HG03378 (cell line): ENCODE data around the gene TBC1D5.
"Not testable (repeated sequence)": the region's sequence is repeated elsewhere in the genome, so short reads cannot be mapped to it uniquely, and the experiment has no call there.

Experiments
- ATAC-seq: cut with Tn5 transposase; IDR thresholded peaks from one replicate; pipeline ENCODE4 v1.9.1; 2021; ENCODE audit warnings: mild to moderate bottlenecking, moderate library complexity; ENCODE audit not compliant: unreplicated experiment

The TBC1D5 gene, protein sequence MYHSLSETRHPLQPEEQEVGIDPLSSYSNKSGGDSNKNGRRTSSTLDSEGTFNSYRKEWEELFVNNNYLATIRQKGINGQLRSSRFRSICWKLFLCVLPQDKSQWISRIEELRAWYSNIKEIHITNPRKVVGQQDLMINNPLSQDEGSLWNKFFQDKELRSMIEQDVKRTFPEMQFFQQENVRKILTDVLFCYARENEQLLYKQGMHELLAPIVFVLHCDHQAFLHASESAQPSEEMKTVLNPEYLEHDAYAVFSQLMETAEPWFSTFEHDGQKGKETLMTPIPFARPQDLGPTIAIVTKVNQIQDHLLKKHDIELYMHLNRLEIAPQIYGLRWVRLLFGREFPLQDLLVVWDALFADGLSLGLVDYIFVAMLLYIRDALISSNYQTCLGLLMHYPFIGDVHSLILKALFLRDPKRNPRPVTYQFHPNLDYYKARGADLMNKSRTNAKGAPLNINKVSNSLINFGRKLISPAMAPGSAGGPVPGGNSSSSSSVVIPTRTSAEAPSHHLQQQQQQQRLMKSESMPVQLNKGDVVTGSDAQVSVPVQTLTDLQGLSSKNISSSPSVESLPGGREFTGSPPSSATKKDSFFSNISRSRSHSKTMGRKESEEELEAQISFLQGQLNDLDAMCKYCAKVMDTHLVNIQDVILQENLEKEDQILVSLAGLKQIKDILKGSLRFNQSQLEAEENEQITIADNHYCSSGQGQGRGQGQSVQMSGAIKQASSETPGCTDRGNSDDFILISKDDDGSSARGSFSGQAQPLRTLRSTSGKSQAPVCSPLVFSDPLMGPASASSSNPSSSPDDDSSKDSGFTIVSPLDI

DNA sequence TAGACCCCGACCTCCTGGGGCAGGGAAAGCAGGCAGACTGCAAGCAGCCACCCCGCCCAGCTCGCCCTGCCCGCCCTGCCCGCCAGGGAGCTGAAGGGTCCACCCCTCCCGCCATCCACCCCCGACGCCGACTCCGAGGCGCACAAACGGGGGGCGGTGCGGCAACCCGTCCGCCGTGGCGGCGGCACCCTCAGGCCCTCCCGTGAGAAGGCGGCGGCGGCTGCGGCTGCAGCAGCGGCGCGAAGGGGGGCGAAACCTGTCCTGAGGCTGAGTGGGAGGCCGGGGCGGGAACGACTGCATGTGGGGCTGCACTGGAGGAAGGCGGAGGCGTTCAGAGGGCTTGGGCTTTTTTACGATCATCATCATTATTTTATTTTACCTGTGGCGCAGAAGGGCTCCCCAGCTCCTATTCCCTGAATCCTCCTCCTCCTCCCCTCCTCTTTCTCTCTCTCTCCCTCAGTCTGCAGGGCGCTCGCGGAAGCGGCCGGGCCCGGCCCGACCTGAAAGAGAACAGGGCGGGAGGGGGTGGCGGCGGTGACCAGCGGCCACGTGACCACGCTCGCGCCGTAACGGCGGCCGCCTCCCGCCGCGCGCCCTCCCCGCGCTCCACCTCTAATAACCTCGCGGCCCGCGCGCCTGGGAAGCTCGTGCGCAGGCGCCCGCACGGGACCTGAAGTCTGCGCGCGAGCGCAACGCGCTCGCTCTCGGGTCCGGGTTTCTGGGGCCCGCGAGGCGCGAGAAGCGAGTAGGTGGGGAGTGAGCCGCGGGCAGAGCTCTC lies at the start of gene TBC1D5:
TSS of gene TBC1D5 (minus strand) at position 530 of the 778 bp plus-strand sequence. CDS start 234,061 bp downstream, outside the sequence.
- ATAC-seq: peak; percentile 60

DNA sequence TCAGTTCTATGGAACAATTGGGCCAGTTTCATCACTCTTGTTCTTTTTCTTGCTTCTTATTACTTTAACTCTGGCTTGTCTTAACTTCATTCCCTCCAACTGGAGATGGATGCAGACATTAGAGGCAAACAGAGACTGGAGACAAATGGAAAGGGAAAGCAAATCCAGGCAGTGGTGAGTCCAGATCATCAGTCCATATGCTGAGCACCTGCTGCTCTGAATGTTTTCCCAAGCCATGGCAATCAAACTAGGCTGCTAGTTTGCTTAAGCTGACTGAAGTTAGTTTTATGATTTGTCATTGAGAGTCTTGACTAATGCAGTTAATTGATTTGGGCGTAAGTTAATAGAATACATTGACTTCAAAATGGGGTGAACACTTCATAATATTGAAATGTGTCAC lies 41.0 kb upstream of the TBC1D5 start:
- ATAC-seq: no peak

DNA sequence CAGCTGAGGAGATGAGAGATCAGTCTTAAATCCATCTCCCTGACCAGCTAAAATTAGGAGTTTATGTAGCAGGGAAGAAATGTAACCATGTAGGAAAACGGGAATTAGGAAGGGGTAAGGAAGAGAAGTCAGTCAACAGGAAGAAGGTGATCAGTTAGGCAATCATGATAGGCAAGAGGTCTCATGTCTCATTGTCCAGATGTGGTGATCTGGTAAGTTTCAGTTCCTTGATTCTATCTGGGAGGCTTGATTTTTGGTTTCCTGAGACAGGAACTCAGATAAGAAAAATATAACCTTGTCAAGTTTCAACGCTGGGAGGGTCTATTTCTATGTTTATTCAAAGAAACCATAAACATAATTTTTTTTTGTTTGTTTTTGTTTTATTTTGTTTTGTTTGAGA lies 40.3 kb upstream of the TBC1D5 start:
- ATAC-seq: no peak

DNA sequence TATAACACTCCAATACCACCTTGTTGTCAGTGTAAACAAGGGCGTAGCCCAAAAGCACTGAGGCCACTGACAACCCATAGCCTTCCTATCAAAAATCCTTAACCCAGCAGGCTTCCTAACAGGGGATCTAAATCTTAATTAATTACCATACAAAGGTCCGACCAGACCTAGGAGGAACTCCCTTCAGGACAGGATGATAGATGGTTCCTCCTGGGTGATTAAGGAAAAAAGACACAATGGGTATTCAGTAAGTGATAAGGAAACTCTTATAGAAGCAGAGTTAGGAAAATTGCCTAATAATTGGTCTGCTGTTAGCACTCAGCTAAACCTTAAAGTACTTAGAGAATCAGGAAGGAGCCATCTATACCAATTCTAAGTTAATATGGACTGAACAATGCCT lies 37.9 kb upstream of the TBC1D5 start:
- ATAC-seq: not testable (repeated sequence)

DNA sequence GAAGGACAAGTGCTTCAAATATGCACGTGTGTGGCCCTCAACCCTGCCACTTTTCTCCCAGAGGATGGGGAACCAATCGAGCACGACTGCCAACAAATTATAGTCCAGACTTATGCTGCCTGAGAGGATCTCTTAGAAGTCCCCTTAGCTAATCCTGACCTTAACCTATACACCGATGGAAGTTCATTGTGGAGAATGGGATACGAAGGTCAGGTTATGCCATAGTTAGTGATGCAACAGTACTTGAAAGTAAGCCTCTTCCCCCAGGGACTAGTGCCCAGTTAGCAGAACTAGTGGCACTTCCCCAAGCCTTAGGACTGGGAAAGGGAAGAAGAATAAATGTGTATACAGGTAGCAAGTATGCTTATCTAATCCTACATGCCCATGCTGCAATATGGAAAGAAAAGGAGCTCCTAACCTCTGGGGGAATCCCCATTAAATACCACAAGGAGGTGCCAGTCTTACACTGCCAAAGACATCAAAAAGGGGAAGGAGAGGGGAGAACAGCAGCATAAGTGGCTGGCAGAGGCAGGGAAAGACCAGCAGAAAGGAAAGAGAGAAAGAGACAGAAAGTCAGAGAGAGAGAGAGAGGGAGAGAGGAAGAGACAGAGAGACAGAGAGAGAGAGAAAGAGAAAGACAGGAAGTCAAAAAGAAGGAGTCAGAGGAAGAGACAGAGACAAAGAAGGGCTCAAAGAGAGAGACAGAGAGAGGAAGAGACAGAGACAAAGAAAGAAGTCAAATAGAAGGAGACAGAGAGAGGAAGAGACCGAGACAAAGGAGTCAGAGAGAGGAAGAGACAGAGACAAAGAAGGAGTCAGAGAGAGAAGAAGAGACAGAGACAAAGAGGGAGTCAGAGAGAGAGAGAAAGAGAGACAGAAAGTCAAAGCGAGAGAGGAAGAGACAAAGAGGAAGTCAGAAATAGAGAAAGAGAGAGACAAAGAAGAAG lies 37.1 kb upstream of the TBC1D5 start:
- ATAC-seq: not testable (repeated sequence)

DNA sequence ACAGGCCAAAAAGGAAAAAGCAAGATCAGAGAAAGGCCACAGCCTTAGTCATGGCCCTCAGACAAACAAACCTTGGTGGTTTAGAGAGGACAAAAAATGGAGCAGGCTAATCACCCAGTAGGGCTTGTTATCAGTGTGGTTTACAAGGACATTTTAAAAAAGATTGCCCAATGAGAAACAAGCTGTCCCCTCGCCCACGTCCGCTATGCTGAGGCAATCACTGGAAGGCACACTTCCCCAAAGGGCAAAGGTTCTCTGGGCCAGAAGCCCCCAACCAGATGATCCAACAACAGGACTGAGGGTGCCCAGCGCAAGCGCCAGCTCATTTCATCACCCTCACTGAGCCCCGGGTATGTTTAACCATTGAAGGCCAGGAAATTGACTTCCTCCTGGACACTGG lies 34.9 kb upstream of the TBC1D5 start:
- not testable (repeated sequence) for ATAC-seq

DNA sequence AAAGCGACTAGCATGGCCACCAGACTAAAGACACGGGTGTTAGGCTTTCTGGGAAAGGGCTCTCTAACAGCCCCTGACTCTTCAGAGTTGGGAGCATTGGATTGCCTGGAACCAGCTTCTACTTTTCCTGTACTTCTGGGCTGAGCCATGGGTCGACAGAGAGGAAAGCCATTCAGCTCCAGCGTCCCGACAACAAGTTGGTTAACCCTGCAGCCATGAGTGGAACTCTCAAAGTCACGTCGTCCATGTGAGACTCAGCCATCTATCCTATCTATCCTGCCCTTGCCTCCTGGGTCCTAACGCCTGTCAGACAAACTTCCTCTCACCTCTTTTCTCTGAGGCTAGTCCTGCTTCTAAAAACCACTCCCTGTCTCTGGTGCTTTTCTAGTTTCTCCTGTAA lies 32.6 kb upstream of the TBC1D5 start:
- no peak for ATAC-seq

DNA sequence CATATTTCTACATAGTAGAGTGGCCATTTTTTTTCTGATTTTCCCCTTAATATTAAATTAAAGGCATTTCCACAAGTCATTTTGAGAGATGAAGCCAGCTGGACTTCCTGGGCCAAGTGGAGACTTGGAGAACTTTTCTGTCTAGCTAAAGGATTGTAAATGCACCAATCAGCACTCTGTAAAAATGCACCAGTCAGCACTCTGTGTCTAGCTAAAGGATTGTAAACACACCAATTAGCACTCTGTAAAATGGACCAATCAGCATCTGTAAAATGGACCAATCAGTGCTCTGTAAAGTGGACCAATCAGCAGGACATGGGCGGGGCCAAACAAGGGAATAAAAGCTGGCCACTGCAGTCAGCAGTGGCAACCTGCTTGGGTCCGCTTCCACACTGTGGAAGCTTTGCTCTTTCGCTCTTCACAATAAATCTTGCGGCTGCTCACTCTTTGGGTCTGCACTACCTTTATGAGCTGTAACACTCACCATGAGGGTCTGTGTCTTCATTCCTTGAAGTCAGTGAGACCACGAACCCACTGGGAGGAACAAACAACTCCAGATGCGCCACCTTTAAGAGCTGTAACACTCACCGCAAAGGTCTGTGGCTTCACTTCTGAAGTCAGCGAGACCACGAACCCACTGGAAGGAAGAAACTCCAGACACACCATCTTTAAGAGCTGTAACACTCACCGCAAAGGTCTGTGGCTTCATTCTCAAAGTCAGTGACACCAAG lies 31.9 kb upstream of the TBC1D5 start:
- ATAC-seq: not testable (repeated sequence)

DNA sequence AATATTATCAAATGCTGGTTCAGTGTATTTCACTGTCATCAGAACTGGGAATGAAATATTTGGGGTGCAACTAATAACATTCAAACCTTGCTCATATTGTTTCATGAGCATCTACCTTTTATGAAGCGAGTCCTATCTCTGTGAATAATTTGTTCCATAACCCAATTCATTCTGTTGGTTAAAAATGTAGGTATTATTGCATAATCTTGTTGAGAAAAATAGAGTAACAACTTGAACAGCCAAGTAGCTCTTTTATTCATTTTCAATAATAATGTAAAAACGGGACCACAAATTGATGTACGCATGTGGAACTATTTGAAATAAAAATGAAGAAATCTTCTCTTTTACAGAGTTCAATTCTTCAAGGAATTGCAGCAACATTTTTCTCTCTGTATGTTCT lies 30.1 kb upstream of the TBC1D5 start:
- no peak for ATAC-seq

DNA sequence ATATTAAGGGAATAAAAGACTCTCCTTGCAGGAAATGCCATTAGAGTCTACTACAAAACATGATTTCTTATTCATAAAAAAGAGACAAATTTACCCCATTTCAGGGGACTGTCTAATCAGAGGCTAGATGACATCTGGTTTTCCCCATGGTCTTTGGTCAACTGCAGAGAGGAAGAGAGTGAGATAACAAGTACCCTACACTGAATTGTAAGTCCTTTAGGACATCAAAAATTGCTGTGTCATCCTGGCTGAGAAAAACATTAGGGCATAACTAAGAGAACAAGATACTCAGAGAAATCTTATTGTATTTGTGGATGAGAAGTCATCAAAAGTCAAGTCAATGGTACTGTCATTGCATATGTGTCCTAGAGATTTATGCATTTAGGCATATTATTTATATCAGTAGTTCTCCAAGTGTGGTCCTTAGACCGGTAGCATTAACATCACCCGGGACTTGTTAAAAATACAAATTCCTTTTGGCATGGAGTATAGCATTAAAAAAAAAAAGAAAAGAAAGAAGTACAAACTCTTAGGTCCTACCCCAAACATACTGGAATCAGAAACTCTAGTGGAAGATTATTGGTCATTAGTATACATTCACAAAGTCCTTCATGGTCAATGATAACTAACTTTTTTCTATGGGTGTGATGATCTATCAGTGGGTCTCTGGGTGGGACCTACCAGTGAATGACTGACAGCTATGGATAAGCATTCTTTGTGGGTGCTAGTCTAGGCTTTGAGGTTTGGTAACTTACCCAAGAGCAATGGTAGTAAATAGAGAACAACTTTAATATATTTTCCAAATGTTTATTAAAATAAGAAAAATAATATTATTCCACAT lies 29.0 kb upstream of the TBC1D5 start:
- no peak for ATAC-seq

DNA sequence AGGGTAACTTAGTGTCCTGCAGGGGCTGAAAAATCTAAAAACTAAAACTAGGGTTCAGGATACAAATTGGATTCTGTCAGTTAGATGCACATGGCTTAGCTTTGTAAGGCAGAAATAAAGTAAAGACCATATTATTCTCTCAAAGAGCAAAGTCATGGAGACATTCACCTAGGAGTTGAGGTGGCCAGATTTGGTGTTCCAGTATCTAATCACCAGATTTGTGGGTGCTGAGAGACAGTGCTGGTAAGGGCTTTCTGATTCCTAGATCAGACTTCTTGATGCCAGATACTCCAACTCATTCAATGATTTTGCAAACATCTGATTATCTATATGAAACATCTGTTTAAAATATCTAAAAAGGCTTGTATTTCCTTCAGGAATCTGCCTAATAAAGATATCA lies 28.3 kb upstream of the TBC1D5 start:
- no peak for ATAC-seq

DNA sequence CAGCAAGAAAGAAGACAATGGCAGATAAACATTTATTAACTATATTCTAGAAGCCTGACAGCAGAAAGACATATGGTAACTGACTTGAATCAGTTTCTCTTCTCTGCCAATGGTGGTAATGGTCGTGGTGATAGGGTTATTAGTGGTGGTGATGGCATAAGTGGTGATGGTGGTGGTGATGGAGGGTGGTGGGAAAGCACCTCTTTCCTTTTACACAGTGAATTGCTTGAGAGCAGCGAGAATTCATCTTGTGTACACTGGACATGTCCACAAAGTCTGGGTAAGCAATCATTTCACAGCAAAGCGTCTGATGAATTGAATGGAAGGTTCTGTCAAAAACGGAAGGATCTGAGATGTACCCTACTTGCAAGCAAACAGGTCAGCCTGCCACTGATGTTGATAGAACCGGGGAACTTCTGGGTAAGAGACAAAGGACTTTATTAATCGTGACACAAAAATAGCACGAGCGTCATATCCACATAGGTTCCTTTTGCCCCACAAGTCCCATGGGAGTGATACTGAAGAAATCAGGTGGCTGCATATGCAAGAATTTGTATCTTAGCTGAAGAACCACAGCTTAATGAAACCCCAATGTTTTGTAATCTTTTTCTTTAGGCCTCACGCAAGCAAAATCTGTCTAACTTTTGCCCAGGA lies 23.5 kb upstream of the TBC1D5 start:
- peak; percentile 93 for ATAC-seq

DNA sequence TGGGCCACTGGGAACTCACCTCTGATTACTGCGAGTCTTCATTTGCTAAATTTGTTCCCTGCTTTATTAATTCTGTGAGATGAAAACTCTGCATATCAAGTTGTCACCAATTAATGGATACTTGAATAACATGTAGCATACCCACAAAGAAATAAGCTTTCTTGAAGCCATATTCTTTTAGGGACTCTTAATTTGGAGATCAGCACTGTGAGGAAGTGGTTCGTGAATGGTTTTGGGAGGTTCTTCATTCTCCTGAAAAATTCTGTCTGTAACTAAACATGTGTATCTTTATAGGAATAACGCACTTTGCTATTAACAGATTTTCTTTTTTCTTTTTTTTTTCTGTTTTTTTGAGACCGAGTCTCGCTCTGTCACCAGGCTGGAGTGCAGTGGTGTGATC lies 19.1 kb upstream of the TBC1D5 start:
- ATAC-seq: no peak

DNA sequence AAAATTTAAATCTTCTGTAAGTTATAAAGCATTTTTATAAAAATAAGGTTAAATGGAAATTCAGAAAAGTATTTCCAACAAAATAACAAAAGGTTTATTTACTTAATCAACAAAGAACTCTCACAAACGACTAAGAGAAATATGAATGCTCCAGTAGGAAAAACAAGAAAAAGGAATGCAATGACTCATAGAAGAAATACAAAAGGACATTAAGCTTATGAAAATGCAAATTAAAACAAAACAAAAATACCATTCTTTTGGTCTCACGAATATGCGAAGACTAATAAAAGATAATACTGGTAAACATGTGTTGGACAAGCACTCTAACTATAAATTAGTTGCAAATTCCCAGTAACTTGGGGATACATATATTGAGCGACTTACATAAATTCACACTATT lies 17.5 kb upstream of the TBC1D5 start:
- no peak for ATAC-seq

DNA sequence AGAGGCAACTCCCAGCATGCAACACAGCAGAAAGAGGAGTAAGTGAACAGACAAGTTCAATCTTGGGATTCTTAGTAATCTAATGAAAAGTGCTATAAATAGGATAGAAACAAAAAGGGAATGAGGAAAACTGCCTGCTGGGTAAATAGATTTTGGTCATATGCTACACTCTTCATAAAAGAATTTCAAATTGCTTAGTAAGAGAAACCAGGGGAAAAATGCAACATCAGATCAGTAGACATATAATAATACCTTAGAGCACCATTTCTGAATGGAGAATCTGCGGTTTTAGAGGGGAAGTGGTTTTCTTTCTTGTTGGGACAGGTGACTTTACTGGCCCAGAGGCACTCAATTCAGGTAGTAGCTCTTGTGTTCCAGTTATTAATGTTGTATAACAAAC lies 13.4 kb upstream of the TBC1D5 start:
- peak; percentile 62 for ATAC-seq

DNA sequence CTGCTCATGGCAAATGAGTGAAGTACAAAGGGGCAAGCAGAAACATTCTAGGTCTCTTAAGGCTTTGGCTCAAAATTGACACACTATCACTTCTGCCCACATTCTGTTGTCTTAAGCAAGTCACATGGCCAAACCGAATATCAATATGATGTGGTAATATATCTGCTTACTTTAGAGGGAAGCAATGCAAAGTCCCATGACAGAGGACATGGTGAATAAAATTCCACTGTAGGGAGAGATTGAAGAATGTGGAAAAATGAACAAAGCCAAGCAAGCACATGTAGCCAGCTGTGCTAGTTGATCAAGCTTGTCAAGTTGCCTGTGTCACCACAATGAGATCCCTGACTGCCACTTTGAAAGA lies 11.2 kb upstream of the TBC1D5 start:
- ATAC-seq: no peak

DNA sequence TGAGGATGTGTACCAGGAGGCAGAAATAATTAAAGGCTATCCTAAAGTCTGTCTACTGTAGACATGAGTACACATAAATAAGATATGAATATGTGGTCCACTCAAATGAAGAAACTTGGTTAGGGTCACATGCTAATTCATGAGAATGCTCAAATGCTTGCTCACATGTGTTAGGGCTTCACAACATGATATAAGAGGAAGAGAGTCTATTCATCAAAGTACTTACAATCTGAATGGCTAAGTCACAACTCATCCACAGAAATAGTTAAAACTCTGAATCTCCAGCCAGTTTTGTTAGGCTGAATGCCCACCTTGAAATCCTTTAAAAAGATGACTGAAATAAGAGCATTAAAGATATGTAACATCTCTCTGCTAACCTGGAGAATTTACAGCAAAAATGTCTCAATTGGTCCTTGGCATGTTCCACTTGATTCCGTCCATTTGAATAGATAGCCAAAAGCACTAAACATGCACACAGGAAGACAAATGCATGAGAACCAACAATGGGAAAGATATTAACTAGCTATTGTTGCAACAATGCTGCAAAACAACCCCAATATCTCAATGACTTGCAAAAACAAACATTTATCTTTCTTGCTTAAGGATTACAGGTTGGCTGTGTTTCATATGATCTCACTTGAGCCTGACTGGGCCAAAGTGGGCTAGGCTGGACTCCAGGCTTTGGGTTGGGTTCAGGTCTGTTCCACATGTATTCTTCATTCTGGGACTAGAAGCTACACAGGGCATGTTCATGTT lies 10.6 kb upstream of the TBC1D5 start:
- no peak for ATAC-seq

DNA sequence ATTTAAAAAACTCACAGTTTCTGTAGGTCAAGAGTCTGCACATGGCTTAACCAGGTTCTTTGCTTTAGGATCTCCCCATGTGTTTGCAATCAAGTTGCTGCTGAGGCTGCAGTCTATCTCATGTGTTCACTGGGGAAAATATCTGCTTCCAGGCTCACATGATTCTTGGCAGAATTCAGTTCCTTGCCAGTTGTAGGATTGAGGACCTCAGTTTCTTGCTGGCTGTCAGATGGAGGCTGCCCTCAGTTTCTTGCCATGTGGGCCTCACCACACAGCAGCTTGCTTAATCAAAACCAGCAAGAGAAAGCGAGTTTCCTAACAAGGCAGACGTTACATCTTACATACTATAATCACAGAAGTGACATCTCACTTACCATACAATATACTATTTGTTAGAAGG lies 10.0 kb upstream of the TBC1D5 start:
- ATAC-seq: no peak
